SW480 (cell line): ENCODE results near the gene CD200.
A peak's percentile ranks its signal among the peaks of the same experiment; 100 is the strongest.
"Not testable (repeated sequence)": the region's sequence is repeated elsewhere in the genome, so short reads cannot be mapped to it uniquely, and the experiment has no call there.

Source experiments
- DNase-seq: peaks from one replicate; pipeline ENCODE4 v3.0.0-alpha.2; 2016; ENCODE audit warnings: low spot score

Gene CD200

GRCh38 chr3:112390783-112391641 lies 58.1 kb downstream of the CD200 start:
- peak; percentile 74 for DNase-seq

DNA sequence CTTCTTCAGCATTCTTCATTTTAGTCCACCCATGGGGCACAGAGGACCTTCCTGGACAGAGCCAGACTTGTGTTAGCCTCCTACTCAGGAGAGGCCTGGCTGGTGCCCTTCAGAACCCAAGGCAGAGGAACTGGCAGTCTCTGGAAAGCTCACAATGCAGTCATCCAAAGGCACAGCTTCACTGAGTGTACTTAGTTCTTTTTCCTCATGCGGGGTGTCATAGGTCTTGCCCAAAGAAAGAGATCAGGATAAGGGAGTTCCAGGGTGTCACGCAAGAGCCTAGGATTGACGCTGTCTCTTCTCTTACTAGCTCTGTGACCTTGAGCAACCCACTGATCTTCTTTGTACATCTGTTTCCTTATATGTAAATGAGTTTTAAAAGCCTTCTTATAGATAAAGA lies 58.7 kb downstream of the CD200 start:
- DNase-seq: no peak

DNA sequence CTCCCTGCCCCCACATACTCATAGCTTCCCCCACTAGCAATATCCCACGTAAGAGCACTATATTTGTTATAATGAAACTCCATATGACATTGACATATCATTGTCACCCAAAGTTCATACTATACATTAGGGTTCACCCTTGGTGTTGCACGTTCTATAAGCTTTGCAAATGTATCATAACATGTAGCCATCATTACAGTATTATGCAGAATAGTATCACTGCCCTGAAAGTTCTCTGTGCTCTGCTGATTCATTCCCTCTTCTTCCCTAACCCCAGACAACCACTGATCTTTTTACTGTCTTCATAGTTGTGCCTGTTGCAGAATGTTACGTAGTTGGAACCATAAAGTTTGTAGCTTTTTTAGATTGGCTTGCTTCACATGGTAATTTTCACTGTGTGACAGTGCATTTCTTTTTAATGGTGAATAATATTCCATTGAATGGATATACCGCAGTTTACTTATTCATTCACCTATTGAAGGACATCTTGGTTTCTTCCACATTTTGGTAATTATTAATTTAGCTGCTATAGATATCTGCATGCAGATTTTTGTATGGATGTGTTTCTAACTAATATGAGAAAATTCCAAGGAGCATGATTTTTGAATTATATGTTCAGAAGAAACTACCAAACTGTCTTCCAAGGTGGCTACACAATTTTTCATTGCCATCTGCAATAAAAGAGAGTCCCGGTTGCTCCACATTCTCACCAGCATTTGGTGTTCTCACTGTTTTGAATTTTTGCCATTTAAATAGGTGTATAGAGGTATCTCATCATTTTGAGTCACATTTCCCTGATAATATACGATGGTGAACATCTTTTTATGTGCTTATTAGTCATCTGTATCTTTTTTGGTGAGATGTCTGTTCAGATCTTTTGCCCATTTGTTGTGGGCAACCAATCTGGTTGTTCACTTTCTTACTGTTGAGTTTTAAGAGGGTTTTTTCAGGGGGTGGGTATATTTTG lies 59.7 kb downstream of the CD200 start:
- DNase-seq: no peak

GRCh38 chr3:112393360-112393728 lies 60.4 kb downstream of the CD200 start:
- DNase-seq: no peak

GRCh38 chr3:112394003-112394640 lies 61.2 kb downstream of the CD200 start:
- no peak for DNase-seq

GRCh38 chr3:112395181-112395895 lies 62.4 kb downstream of the CD200 start:
- DNase-seq: no peak

DNA sequence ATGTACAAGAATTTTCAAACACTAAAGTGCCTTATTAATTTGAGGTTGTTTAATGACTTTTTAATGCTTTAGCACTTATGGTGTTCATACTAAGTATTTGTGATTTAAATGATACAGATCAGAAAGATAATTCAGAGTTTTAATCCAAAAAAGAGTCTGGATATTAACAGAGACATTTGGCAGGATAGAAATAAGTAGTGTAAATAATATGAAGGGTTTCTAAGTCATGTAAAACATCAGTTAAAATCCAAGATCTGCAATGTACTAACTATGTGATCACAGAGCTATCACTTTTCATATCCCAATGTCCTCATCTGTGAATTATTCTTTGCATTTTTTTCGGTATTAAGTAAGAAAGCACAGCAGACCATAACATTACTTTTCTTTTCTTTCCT lies 62.9 kb downstream of the CD200 start:
- no peak for DNase-seq

GRCh38 chr3:112397556-112397955 lies 64.6 kb downstream of the CD200 start:
- DNase-seq: no peak

- no peak for DNase-seq
These were observed 66.1 kb downstream of the CD200 start for GRCh38 chr3:112399064-112399463.

DNA sequence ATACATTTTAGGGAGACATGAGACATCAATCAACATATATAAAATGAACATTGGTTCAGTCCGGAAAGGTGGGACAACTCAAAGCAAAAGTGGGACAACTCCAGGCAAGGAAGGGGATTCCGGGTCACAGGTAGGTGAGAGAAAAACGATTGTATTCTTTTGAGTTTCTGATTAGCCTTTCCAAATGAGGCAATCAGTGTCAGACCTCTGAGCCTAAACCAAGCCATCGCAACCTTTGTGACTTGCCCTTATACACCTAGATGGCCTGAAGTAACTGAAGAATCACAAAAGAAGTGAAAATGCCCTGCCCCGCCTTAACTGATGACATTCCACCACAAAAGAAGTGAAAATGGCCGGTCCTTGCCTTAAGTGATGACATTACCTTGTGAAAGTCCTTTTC lies 66.6 kb downstream of the CD200 start:
- DNase-seq: not testable (repeated sequence)

- DNase-seq: not testable (repeated sequence)
These were observed 67.4 kb downstream of the CD200 start for GRCh38 chr3:112400317-112400716.

DNA sequence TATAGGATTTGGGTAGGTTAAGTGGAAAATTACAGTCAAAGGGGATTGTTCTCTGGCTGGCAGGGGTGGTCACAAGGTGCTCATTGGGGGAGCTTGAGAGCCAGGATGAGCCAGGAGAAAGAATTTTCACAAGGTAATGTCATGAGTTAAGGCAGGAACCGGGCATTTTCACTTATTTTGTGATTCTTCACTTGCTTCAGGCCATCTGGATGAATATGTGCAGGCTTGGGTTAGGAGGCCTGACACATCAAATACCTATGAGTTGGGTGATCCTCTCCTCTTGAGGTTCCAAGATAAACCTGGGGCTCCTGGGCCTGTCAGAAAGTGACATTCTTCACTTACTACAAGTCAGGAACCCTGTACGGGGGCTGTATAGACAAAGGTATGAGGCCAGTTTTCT lies 68.7 kb downstream of the CD200 start:
- DNase-seq: no peak

- no peak for DNase-seq
These were observed 70.1 kb downstream of the CD200 start for GRCh38 chr3:112403103-112403502.

- DNase-seq: not testable (repeated sequence)
These were observed 72.1 kb downstream of the CD200 start for GRCh38 chr3:112404924-112405549.

GRCh38 chr3:112405845-112406244 lies 72.9 kb downstream of the CD200 start:
- no peak for DNase-seq

DNA sequence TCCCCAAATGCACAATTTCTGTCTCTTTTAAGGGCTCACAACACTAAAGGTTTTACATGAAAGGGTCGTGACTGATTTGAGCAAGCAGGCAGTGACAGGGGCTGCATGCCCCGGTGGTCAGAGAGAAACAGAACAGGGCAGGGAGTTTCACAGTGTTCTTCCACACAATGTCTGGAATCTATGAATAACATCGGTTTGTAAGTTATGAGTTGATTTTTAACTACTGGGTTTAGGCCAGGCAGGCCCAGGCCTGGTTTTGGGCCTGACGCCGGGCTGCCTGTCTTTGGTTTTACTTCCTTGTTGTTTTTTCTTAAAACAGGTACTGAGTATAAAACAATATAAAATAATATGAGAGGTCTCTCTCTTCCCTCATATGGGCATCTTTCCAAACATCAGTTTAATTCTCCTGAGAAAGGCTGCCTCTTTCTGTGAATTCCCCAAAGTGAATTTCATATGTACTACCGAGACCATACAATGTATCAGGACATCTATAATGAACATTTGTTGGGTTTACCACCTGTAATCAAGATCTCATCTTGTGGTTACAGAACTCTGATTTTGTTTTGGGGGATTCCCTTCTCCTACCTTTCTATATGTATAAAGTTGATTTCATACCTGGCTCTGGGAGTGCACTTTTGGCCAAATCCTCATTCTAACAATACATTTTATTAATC lies 74.4 kb downstream of the CD200 start:
- no peak for DNase-seq

- no peak for DNase-seq
These were observed 75.1 kb downstream of the CD200 start for GRCh38 chr3:112407888-112408702.

DNA sequence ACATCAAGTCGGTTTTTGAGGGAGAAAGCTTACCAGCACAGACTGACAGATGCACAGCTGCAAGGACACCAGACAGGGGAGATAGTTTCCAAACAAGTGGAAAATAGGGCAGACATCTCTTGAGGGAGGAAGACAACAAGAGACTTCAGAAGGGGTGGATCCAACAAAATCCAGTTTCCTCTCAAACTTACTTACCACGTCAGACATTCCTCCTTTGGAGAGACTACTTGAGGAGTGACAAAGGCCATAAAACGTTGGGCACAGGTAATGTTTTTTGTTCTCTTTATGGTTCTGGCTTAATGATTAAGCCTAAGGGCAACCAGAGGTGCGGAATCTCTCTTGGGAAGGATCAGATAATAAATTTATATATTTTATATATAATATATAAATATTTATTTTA lies 76.1 kb downstream of the CD200 start:
- no peak for DNase-seq

GRCh38 chr3:112411425-112411824 lies 78.5 kb downstream of the CD200 start:
- no peak for DNase-seq
